BLaER1 treated with 17β-estradiol and CSF1 and Interleukin-3, amounts not matched to agents 10 nM and 100 nM (cell line): Measurements from ENCODE around the gene JUNB.

Experiments
- H3K27ac ChIP-seq, 11 experiments: shearing (Covaris generic); formaldehyde crosslinking; 2 replicates each; pipeline ENCODE4 v1.8.1; 2022
- H3K27me3 ChIP-seq, 11 experiments: shearing (Covaris generic); formaldehyde crosslinking; 2 replicates each; pipeline ENCODE4 v1.8.1; 2022
- H3K36me3 ChIP-seq, 11 experiments: shearing (Covaris generic); formaldehyde crosslinking; 2 replicates each; pipeline ENCODE4 v1.8.1; 2022
- H3K4me1 ChIP-seq, 10 experiments: shearing (Covaris generic); formaldehyde crosslinking; 2 replicates each; pipeline ENCODE4 v1.8.1; 2022
- H3K4me2 ChIP-seq, 11 experiments: shearing (Covaris generic); formaldehyde crosslinking; 2 replicates each; pipeline ENCODE4 v1.8.1; 2022
- H3K4me3 ChIP-seq, 10 experiments: shearing (Covaris generic); formaldehyde crosslinking; 2 replicates each; pipeline ENCODE4 v1.8.1; 2022
- H3K9ac ChIP-seq, 11 experiments: shearing (Covaris generic); formaldehyde crosslinking; 2 replicates each; pipeline ENCODE4 v1.8.1; 2022
- H3K9me3 ChIP-seq, 11 experiments: shearing (Covaris generic); formaldehyde crosslinking; replicated peaks in 1 of 11; 2 replicates each; pipeline ENCODE4 v1.8.1; 2022
- H4K20me1 ChIP-seq, 11 experiments: shearing (Covaris generic); formaldehyde crosslinking; 2 replicates each; pipeline ENCODE4 v1.8.1; 2022
- Cebpa-rat ChIP-seq, 11 experiments: shearing (Covaris generic); IDR thresholded peaks; 2 replicates each; pipeline ENCODE4 v1.8.1; 2022

Gene JUNB

DNA sequence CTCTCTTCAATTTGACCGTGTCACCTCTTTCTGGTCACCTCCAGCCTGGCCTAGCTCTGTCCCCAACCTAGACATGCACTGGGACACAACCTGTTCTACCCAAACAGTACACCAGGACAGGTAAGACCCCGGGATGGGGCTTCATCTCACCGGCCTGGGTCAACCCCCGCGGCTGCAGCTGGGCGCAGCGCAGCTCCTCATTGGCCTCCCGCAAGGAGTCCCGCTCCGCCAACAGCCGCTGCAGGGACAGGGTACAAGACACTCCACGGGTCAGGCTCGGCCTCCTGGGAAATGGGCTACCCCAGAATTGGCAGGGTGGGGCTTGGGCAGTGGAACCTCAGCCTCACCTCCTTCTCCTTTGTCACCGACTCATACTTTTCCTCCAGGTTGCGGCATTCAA lies 23.6 kb upstream of the JUNB start:
- no peak overlapping the region for H3K27ac ChIP-seq
- peak overlapping the region in 1 of 11 experiments; percentile 14; a peak in 1 of 22 replicates for H3K9ac ChIP-seq
- no peaks in the 10 kb centered on the region for H3K9me3 ChIP-seq
- no peak for TF ChIP-seq Cebpa-rat (IDR thresholded peaks at IDR 0.05)
- H3K4me2 ChIP-seq = no peak overlapping the region
- peaks cover 0 to 13% (median 6%) of the 10 kb centered on the region in 11 experiments; a peak in 11 of 22 replicates for H3K36me3 ChIP-seq
- H3K4me3 ChIP-seq = no peak overlapping the region
- H4K20me1 ChIP-seq = peaks cover 0 to 24% (median 0%) of the 10 kb centered on the region in 11 experiments; a peak in 6 of 22 replicates
- no peaks in the 10 kb centered on the region for H3K27me3 ChIP-seq
- peaks cover 14 to 36% (median 28%) of the 10 kb centered on the region in 10 experiments for H3K4me1 ChIP-seq

DNA sequence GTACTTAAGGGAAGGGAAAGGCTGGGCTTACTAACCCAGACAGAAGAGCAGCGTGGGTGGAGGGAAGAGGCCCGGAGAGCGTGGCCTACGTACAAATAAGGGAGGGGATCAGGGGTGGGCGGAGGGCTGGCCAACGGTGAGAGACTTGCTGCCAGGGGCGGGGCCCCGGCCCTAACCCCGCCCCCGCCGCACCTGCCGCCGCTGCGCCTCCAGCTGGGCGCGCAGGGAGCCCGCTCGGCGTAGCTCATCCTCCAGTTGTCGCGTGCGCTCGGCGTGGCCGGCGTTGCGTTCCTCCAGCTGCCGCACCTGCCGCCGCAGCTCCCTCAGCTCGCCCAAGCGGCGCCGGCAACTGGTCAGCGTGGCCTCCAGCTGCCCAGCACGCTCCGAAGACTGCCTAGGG lies 21.6 kb upstream of the JUNB start:
- H3K27ac ChIP-seq = peak overlapping the region in 1 of 11 experiments; percentile 28; a peak in 1 of 22 replicates

DNA sequence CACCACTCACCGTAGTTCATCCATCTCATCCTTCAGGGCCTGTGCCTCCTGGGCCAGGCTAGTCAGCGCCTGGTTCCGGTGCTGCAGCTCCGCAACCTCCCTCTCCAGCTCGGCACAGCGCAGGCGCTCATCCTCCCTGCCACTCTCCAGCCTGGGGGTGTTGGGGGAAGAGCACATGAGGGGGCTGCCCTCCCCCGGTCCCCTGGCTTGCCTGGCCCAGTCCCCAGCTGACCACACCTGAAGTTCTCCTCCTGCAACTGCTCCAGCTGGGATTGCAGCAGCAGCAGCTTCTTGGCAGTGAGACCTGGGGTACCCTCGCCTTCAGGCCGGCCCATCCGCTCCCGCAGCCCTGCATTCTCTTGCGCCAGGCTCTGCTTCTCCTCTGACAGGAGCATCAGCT lies 20.4 kb upstream of the JUNB start:
- no peak for TF ChIP-seq Cebpa-rat (IDR thresholded peaks at IDR 0.05)
- Histone ChIP-seq H3K4me2 (no peak overlapping the region), H3K27ac (no peak overlapping the region), H3K4me3 (no peak overlapping the region), H3K36me3 (no peaks in the 10 kb centered on the region; a peak in 1 of 22 replicates), H4K20me1 (peaks cover 0 to 32% (median 0%) of the 10 kb centered on the region in 11 experiments; a peak in 7 of 22 replicates), H3K27me3 (no peaks in the 10 kb centered on the region), H3K9ac (no peak overlapping the region), H3K9me3 (no peaks in the 10 kb centered on the region), H3K4me1 (peaks cover 28 to 57% (median 47%) of the 10 kb centered on the region in 10 experiments)

More for the DNA sequence above, 21.6 kb upstream of the JUNB start:
- peaks cover 0 to 32% (median 0%) of the 10 kb centered on the region in 11 experiments; a peak in 7 of 22 replicates for H4K20me1 ChIP-seq
- peak overlapping the region in 7 of 11 experiments; percentile 17 to 64 (median 48); a peak in 6 of 22 replicates for H3K9ac ChIP-seq
- peak overlapping the region in 5 of 10 experiments; percentile 17 to 52 (median 28); a peak in 5 of 20 replicates for H3K4me3 ChIP-seq
- no peak for TF ChIP-seq Cebpa-rat (IDR thresholded peaks at IDR 0.05)
- no peaks in the 10 kb centered on the region for H3K27me3 ChIP-seq
- H3K4me2 ChIP-seq = peak overlapping the region; percentile 73 to 92 (median 88)
- H3K9me3 ChIP-seq = no peaks in the 10 kb centered on the region
- H3K4me1 ChIP-seq = peaks cover 24 to 54% (median 42%) of the 10 kb centered on the region in 10 experiments
- peaks cover 0 to 2% (median 0%) of the 10 kb centered on the region in 11 experiments; a peak in 3 of 22 replicates for H3K36me3 ChIP-seq

DNA sequence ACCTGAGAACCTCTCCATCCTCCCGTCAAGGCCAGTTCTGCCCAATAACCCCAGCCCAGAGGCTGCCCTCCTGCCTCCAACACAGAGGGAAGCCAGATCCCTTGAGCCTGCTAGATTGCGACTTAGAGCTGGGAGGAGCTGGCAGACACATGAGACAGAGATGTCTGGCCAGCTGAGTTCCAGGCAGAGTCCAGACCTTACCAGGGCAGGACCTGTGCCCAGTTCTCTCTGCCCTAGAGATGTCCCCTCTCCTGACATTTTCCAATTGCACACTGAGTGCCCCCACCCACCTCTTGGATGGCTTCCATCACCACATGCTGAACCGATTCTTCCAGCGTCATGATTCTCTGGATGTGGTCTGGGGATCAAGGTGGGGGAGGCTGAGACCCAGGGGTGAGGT lies 19.0 kb upstream of the JUNB start:
- TF ChIP-seq Cebpa-rat (IDR thresholded peaks at IDR 0.05) = no peak
- Histone ChIP-seq H3K4me2 (peak overlapping the region in 3 of 11 experiments; percentile 10 to 26 (median 13); a peak in 2 of 22 replicates), H3K9me3 (no peaks in the 10 kb centered on the region), H3K4me3 (no peak overlapping the region), H3K9ac (peak overlapping the region in 1 of 11 experiments; percentile 42; a peak in 2 of 22 replicates), H3K36me3 (no peaks in the 10 kb centered on the region; a peak in 1 of 22 replicates), H3K27ac (no peak overlapping the region), H4K20me1 (peaks cover 0 to 32% (median 0%) of the 10 kb centered on the region in 11 experiments; a peak in 7 of 22 replicates), H3K4me1 (peaks cover 35 to 67% (median 48%) of the 10 kb centered on the region in 10 experiments), H3K27me3 (no peaks in the 10 kb centered on the region)

DNA sequence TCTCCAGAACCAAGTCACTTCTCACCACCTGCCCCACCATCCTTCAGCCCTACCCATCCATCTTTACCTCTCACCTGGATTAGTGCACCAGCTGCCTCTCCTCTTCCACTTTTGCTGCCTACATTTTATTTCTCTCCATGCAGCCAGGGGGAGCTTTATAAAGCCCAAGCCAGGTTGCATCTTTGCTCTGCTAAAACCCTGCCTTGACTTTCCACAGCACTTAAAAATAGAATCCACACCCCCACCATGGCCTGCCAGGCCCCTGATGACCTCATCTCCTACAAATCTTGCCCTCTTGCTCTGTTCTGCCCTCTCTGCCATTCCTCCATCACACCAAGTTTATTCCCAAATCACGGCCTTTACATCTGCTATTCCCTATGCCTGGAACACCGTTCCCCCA lies 17.7 kb upstream of the JUNB start:
- no peak for TF ChIP-seq Cebpa-rat (IDR thresholded peaks at IDR 0.05)
- Histone ChIP-seq H3K4me3 (no peak overlapping the region), H3K36me3 (no peaks in the 10 kb centered on the region), H3K9me3 (no peaks in the 10 kb centered on the region), H3K9ac (peak overlapping the region in 2 of 11 experiments; percentile 6 to 18; a peak in 1 of 22 replicates), H3K27ac (no peak overlapping the region), H3K4me2 (peak overlapping the region in 7 of 11 experiments; percentile 4 to 94 (median 38); a peak in 8 of 22 replicates), H3K27me3 (no peaks in the 10 kb centered on the region), H3K4me1 (peaks cover 40 to 71% (median 58%) of the 10 kb centered on the region in 10 experiments), H4K20me1 (peaks cover 0 to 26% (median 0%) of the 10 kb centered on the region in 11 experiments; a peak in 6 of 22 replicates)

DNA sequence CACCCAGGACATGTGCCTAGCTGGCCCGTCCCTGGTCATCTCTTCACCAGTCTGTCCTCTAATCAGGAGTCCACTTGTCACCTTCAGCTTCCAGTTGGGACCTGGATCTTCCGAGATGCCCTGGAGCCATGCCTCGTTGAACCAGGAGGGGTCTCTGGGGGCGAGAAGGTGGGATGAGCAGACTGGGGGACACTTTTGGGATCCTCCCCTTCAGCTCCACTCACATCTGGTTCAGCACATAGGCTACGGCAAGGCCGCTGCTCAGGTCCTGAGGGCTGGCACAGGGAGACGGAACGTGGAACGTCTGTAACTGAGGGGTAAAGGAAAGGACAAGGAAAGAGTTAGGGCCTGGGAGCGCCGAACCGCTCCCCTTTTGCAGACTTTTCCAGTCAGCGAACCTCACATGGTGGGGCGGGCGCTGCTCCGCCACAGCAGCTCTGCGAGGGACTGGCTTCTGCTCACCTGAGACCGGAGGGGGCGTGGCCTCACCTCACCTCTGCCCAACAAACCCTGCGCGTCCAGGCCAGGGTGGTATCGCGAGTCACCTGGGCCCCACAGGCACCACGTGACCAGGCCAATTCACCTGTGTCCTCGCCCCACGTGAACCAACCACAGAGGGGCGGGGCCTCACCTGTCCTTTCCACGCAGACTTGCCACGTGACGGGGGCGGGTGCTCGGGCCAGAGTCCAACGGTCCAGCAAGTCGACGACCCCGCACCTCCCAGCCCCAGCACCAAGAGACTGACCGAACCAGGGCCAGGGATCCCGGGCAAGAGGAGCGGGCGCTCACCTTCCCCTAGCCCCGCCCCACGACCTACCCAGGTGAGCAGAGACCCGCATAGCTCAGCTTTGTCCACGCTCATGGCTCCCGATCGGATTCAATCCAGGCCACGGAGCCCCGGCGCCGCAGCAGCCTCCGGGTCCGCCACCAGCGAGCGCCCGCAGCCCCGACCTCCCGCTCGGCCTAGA lies 16.4 kb upstream of the JUNB start, which contains the start of gene HOOK2:
TSS of gene HOOK2 (minus strand) at position 965 of the 968 bp plus-strand sequence. CDS start at position 862, 103 bp downstream.
- H3K4me2 ChIP-seq = peak within 1 kb of the TSS; percentile 78 to 99 (median 96)
- H4K20me1 ChIP-seq = peaks cover 0 to 26% (median 0%) of the 10 kb centered on the region in 11 experiments; a peak in 6 of 22 replicates
- H3K36me3 ChIP-seq = no peaks in the 10 kb centered on the region
- H3K4me1 ChIP-seq = peaks cover 45 to 76% (median 62%) of the 10 kb centered on the region in 10 experiments
- no peaks in the 10 kb centered on the region for H3K27me3 ChIP-seq
- peak within 1 kb of the TSS; percentile 60 to 79 (median 69) for H3K4me3 ChIP-seq
- peak within 1 kb of the TSS; percentile 70 to 86 (median 82) for H3K9ac ChIP-seq
- peak within 1 kb of the TSS; percentile 44 to 93 (median 71); a peak in 19 of 22 replicates for H3K27ac ChIP-seq
- TF ChIP-seq Cebpa-rat (IDR thresholded peaks at IDR 0.05) = no peak
- H3K9me3 ChIP-seq = no peaks in the 10 kb centered on the region

DNA sequence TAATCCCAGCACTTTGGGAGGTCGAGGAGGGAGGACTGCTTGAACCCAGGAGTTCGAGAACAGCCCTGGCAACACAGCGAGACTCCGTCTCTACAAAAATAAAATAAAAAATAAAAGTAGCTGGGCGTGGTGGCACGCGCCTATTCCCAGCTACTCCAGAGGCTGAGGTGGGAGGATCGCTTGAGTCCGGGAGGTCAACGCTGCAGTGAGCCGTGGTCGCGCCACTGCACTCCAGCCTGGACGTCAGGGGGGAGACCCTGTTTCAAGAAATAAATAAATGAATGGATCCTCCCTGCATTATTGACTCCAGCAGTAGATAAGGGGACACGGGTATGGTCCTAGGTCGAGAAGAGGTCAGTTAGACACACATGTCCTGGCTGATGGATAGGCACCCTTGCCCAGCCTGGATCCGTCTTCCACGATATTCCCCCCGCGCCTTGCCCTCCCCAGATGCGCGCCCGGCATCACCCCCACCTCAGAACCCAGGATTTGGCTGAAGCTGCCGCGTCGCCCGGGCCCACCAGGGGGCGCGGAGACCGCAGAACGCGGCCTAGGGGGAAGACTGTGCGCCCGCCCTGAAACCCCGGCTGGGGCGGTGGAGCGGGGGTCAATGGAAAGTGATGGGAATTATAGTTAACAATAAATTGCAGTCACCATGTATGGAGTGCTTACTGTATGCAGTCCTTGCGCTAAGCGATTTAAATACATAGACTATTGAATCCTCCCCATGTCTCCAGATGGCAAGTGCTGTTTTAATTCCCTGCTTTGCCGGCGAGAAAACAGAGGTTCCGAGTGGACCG lies 13.9 kb upstream of the JUNB start:
- peaks cover 0 to 13% (median 0%) of the 10 kb centered on the region in 11 experiments; a peak in 4 of 22 replicates for H4K20me1 ChIP-seq
- TF ChIP-seq Cebpa-rat (IDR thresholded peaks at IDR 0.05) = no peak
- peak overlapping the region; percentile 83 to 98 (median 95) for H3K4me2 ChIP-seq
- H3K27me3 ChIP-seq = no peaks in the 10 kb centered on the region
- H3K9ac ChIP-seq = peak overlapping the region; percentile 67 to 89 (median 83)
- peak overlapping the region; percentile 56 to 79 (median 64) for H3K4me3 ChIP-seq
- no peaks in the 10 kb centered on the region for H3K9me3 ChIP-seq
- peak overlapping the region; percentile 73 to 93 (median 85) for H3K27ac ChIP-seq
- H3K36me3 ChIP-seq = no peaks in the 10 kb centered on the region
- H3K4me1 ChIP-seq = peaks cover 54 to 77% (median 67%) of the 10 kb centered on the region in 10 experiments
